ENCODE results near the gene SH2D3C. TPM values are rescaled to one million over a fixed set of nuclear protein-coding genes. Genes with fewer than 3 reads are reported as not detected.

Gene SH2D3C
- total and polyA plus RNA-seq, 2 of the 4 experiments (the other 2 are of a cell fraction) = under 0.01 to 0.24 TPM

GRCh38 chr9:127790094-127790855 is 11.8 kb upstream of the SH2D3C start:
- ATAC-seq (ENCODE audit: low read depth) (no peak), DNase-seq (no peak)
- no peak for TF ChIP-seq MXI1 (IDR thresholded peaks at IDR 0.05; ENCODE audit: borderline replicate concordance, low read depth, low read length)
- no peak for TF ChIP-seq RAD21 (IDR thresholded peaks at IDR 0.05; ENCODE audit: low read length)
- TF ChIP-seq POLR2A (IDR thresholded peaks at IDR 0.05; ENCODE audit: low read depth, low read length) = no peak
- no peak for TF ChIP-seq MAZ (IDR thresholded peaks at IDR 0.05; ENCODE audit: borderline replicate concordance, low read depth, low read length)
- no peak for TF ChIP-seq RCOR1 (IDR thresholded peaks at IDR 0.05; ENCODE audit: insufficient replicate concordance, low read length)
- TF ChIP-seq, protein P1, sequence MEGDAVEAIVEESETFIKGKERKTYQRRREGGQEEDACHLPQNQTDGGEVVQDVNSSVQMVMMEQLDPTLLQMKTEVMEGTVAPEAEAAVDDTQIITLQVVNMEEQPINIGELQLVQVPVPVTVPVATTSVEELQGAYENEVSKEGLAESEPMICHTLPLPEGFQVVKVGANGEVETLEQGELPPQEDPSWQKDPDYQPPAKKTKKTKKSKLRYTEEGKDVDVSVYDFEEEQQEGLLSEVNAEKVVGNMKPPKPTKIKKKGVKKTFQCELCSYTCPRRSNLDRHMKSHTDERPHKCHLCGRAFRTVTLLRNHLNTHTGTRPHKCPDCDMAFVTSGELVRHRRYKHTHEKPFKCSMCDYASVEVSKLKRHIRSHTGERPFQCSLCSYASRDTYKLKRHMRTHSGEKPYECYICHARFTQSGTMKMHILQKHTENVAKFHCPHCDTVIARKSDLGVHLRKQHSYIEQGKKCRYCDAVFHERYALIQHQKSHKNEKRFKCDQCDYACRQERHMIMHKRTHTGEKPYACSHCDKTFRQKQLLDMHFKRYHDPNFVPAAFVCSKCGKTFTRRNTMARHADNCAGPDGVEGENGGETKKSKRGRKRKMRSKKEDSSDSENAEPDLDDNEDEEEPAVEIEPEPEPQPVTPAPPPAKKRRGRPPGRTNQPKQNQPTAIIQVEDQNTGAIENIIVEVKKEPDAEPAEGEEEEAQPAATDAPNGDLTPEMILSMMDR (conservative IDR thresholded peaks at IDR 0.05; ENCODE audit: low read depth, low read length) = no peak
- TF ChIP-seq CEBPB (IDR thresholded peaks at IDR 0.05; ENCODE audit: low read depth, low read length) = no peak
- no peak for TF ChIP-seq NFE2L2 (IDR thresholded peaks at IDR 0.05; ENCODE audit: low read depth, low read length)
- no peak for TF ChIP-seq MAFK (IDR thresholded peaks at IDR 0.05; ENCODE audit: low read depth, low read length)
- no peak for TF ChIP-seq FOS (IDR thresholded peaks at IDR 0.05; ENCODE audit: low read depth, low read length)
- H3K79me1 ChIP-seq (ENCODE audit: low read depth in 1 of 2, low read length in 2 of 2) = peaks cover 26 to 80% of the 10 kb centered on the region in 2 experiments
- in situ Hi-C loops (cut with MboI; ENCODE audit: low sequenced_read_pairs) (no loop called here), intact Hi-C loops (cut with micrococcal nuclease) (no loop called here), dilution Hi-C loops (cut with HindIII; ENCODE audit: low sequenced_read_pairs, unreplicated experiment) (no loop called here)
- H3K27me3 ChIP-seq (ENCODE audit: control insufficient read depth, insufficient read depth, low read length) = no peaks in the 10 kb centered on the region
- H4K20me1 ChIP-seq (ENCODE audit: insufficient read depth, low read length) = peaks cover 73% of the 10 kb centered on the region
- H4K8ac ChIP-seq (ENCODE audit: low read depth in 2 of 2, low read length in 2 of 2) = no peak overlapping the region
- H2BK20ac ChIP-seq (ENCODE audit: low read depth, low read length) = no peak overlapping the region
- H3K9me3 ChIP-seq (ENCODE audit: control insufficient read depth, insufficient read depth, low read length) = no peaks in the 10 kb centered on the region
- H3K4me1 ChIP-seq (ENCODE audit: control insufficient read depth, insufficient read depth, low read length) = peaks cover 7% of the 10 kb centered on the region; the same call in 1 of the 2 replicates
- no peak overlapping the region for H3K23ac ChIP-seq (ENCODE audit: low read depth, low read length)
- no peak overlapping the region for H3K4me3 ChIP-seq (ENCODE audit: insufficient read depth, low read depth, low read length)
- H4K5ac ChIP-seq (ENCODE audit: low read depth, low read length) = no peak overlapping the region
- no peak overlapping the region for H4K91ac ChIP-seq (ENCODE audit: insufficient read depth, low read depth, low read length)
- no peak overlapping the region for H3K56ac ChIP-seq (ENCODE audit: extremely low read depth, insufficient read depth, low read length)
- POLR2A ChIA-PET (ENCODE audit: unreplicated experiment) = no interaction called here
- no peak overlapping the region for H2AFZ ChIP-seq (replicated peaks; ENCODE audit: low read length, poor library complexity)
- no peak overlapping the region for H3K9ac ChIP-seq (ENCODE audit: low read depth, low read length)
- no peak overlapping the region for H3K27ac ChIP-seq (ENCODE audit: insufficient read depth, low read length)
- H2BK120ac ChIP-seq (ENCODE audit: low read depth, low read length) = no peak overlapping the region
- CTCF ChIA-PET = no interaction called here
- BruUV-seq (replicated peaks) = no TSS peak
- no peak overlapping the region for H2BK5ac ChIP-seq (ENCODE audit: low read depth, low read length, poor library complexity, severe bottlenecking)
- 100% methylated on average over 1 of the region's 9 CpGs; no CpG with 5 or more reads in 1 of the 2 experiments for WGBS, 2 experiments (ENCODE audit: extremely low coverage in 2 of 2, insufficient read length in 1 of 2)
- no peak overlapping the region for H2BK15ac ChIP-seq (ENCODE audit: low read depth, low read length)
- peaks cover 53% of the 10 kb centered on the region for H3K36me3 ChIP-seq (ENCODE audit: control insufficient read depth, insufficient read depth, low read length)
- H3K4ac ChIP-seq (ENCODE audit: low read depth, low read length) = no peak overlapping the region
- no peak overlapping the region for H2AK5ac ChIP-seq (ENCODE audit: low read depth, low read length)
- H2AK9ac ChIP-seq (replicated peaks; ENCODE audit: low read depth, low read length, poor library complexity) = peak overlapping the region; percentile 9
- H3K14ac ChIP-seq (replicated peaks; ENCODE audit: low read depth, low read length) = no peak overlapping the region
- no peak overlapping the region for H3K4me2 ChIP-seq (ENCODE audit: low read depth, low read length)
- H3K18ac ChIP-seq (ENCODE audit: low read depth, low read length) = no peak overlapping the region
- peaks cover 8% of the 10 kb centered on the region for H3K9me1 ChIP-seq (ENCODE audit: insufficient read depth, low read length)

All from IMR-90 (cell line).